Prostate gland (tissue), 2 donors: ENCODE measurements around the gene DPEP3.

ENCODE experiments used
- CTCF ChIP-seq, 4 experiments: fragments of 200-600 bp in 2 of 4; fragments of 450-650 bp in 2 of 4; sonication (generic) in 2 of 4; IDR thresholded peaks; 1 replicate in 3 of 4; 2 replicates in 1 of 4; pipeline ENCODE4 v1.5.1; 2016 to 2019; ENCODE audit warnings: antibody characterized with exemption in 4 of 4, mild to moderate bottlenecking in 2 of 4, moderate library complexity in 2 of 4
- POLR2A ChIP-seq: fragments of 450-650 bp; IDR thresholded peaks from one replicate; pipeline ENCODE4 v1.6.1; 2016; ENCODE audit warnings: antibody characterized with exemption, mild to moderate bottlenecking
- POLR2AphosphoS5 ChIP-seq: sonication (generic); formaldehyde crosslinking; IDR thresholded peaks from one replicate; pipeline ENCODE4 v1.6.1; 2017; ENCODE audit warnings: antibody characterized with exemption

- TF ChIP-seq CTCF (IDR thresholded peaks at IDR 0.05) (no peak), POLR2A (no peak), POLR2AphosphoS5 (no peak)
Observed at GRCh38 chr16:67934306-67935100, 45.8 kb downstream of the DPEP3 start.
